ENCODE data around the gene FUCA2. TPM values are rescaled to one million over a fixed set of nuclear protein-coding genes. Genes with fewer than 3 reads are reported as not detected.

Gene FUCA2
- total RNA-seq, 2 experiments from 2014 or later = 1.1 to 1.5 TPM

GRCh38 chr6:143522039-143522600, 10.6 kb upstream of the FUCA2 start:
- ATAC-seq (ENCODE audit: poor library complexity) = no peak
- intact Hi-C loops (cut with DNase I, micrococcal nuclease) = no loop called here
- no peak for DNase-seq
- Histone ChIP-seq H3K9me3 (ENCODE audit: control insufficient read depth in 1 of 2, insufficient read depth in 1 of 2, low read length in 2 of 2) (no peaks in the 10 kb centered on the region), H3K36me3 (ENCODE audit: insufficient read depth, low read length) (no peaks in the 10 kb centered on the region), H3K4me1 (ENCODE audit: insufficient read depth, low read length) (no peaks in the 10 kb centered on the region), H3K4me3 (ENCODE audit: low read length) (no peak overlapping the region), H3K27ac (ENCODE audit: low read depth in 1 of 2, low read length in 2 of 2) (no peak overlapping the region), H3K27me3 (ENCODE audit: control insufficient read depth in 1 of 2, insufficient read depth in 2 of 2, low read length in 2 of 2) (no peaks in the 10 kb centered on the region)
- Mint-ChIP-seq H3K27ac (no peak overlapping the region), H3K27me3 (no peaks in the 10 kb centered on the region), H3K4me1 (ENCODE audit: low read depth) (no peaks in the 10 kb centered on the region), H3K36me3 (ENCODE audit: low read depth) (no peaks in the 10 kb centered on the region), H3K4me3 (no peak overlapping the region), H3K9me3 (no peaks in the 10 kb centered on the region)
- TF ChIP-seq CTCF (IDR thresholded peaks at IDR 0.05) = no peak
- POLR2A ChIA-PET = no interaction called here
- CTCF ChIA-PET = no interaction called here

- TF ChIP-seq CTCF (IDR thresholded peaks at IDR 0.05) = no peak
- H3K9me3 ChIP-seq (ENCODE audit: control insufficient read depth in 1 of 2, insufficient read depth in 1 of 2, low read length in 2 of 2) = no peaks in the 10 kb centered on the region
- H3K4me3 ChIP-seq (ENCODE audit: low read length) = no peak overlapping the region
- H3K27me3 ChIP-seq (ENCODE audit: control insufficient read depth in 1 of 2, insufficient read depth in 2 of 2, low read length in 2 of 2) = no peaks in the 10 kb centered on the region
- no peaks in the 10 kb centered on the region for H3K27me3 Mint-ChIP-seq
- peaks cover 6% of the 10 kb centered on the region for H3K4me1 Mint-ChIP-seq (ENCODE audit: low read depth)
- no peak overlapping the region for H3K27ac ChIP-seq (ENCODE audit: low read depth in 1 of 2, low read length in 2 of 2)
- no peak overlapping the region for H3K4me3 Mint-ChIP-seq
- CTCF ChIA-PET = no interaction called here
- H3K36me3 ChIP-seq (ENCODE audit: insufficient read depth, low read length) = no peaks in the 10 kb centered on the region
- DNase-seq (no peak), ATAC-seq (ENCODE audit: poor library complexity) (no peak)
- H3K27ac Mint-ChIP-seq = no peak overlapping the region
- POLR2A ChIA-PET = no interaction called here
- intact Hi-C loops (cut with DNase I, micrococcal nuclease) = no loop called here
- no peaks in the 10 kb centered on the region for H3K9me3 Mint-ChIP-seq
- H3K4me1 ChIP-seq (ENCODE audit: insufficient read depth, low read length) = peaks cover 7% of the 10 kb centered on the region
- H3K36me3 Mint-ChIP-seq (ENCODE audit: low read depth) = no peaks in the 10 kb centered on the region
These were observed 5.9 kb upstream of the FUCA2 start for GRCh38 chr6:143517447-143517773.

GRCh38 chr6:143516690-143517446, 5.3 kb upstream of the FUCA2 start:
- peaks cover 11% of the 10 kb centered on the region for H3K4me1 ChIP-seq (ENCODE audit: insufficient read depth, low read length)
- H3K27me3 ChIP-seq (ENCODE audit: control insufficient read depth in 1 of 2, insufficient read depth in 2 of 2, low read length in 2 of 2) = no peaks in the 10 kb centered on the region
- no peak for ATAC-seq (ENCODE audit: poor library complexity)
- Mint-ChIP-seq H3K4me3 (no peak overlapping the region), H3K27me3 (no peaks in the 10 kb centered on the region), H3K4me1 (ENCODE audit: low read depth) (peaks cover 9% of the 10 kb centered on the region), H3K27ac (no peak overlapping the region), H3K36me3 (ENCODE audit: low read depth) (no peaks in the 10 kb centered on the region), H3K9me3 (no peaks in the 10 kb centered on the region)
- H3K36me3 ChIP-seq (ENCODE audit: insufficient read depth, low read length) = no peaks in the 10 kb centered on the region
- H3K27ac ChIP-seq (ENCODE audit: low read depth in 1 of 2, low read length in 2 of 2) = no peak overlapping the region
- TF ChIP-seq CTCF (IDR thresholded peaks at IDR 0.05) = no peak
- POLR2A ChIA-PET = no interaction called here
- peaks cover 0 to under 1% of the 10 kb centered on the region in 2 experiments for H3K9me3 ChIP-seq (ENCODE audit: control insufficient read depth in 1 of 2, insufficient read depth in 1 of 2, low read length in 2 of 2)
- intact Hi-C loops (cut with DNase I, micrococcal nuclease) = no loop called here
- no peak overlapping the region for H3K4me3 ChIP-seq (ENCODE audit: low read length)
- CTCF ChIA-PET = no interaction called here
- DNase-seq = no peak

Measured in CD4-positive, alpha-beta T cell (primary cell).